Mucosa of descending colon (tissue), 3 donors: ENCODE measurements around the gene SUGP1. TPM values are rescaled to one million over a fixed set of nuclear protein-coding genes. Genes with fewer than 3 reads are reported as not detected.

Experiments
- ATAC-seq: fragments of 200-7000 bp; cut with Tn5 transposase; one replicate; pipeline ENCODE4 v1.9.1; 2020; ENCODE audit warnings: mild to moderate bottlenecking, moderate library complexity
- DNase-seq, 3 donors: peaks; one replicate each; pipeline ENCODE4 v3.0.0-alpha.2; 2020
- H3K36me3 ChIP-seq: fragments of 200-600 bp; one replicate; pipeline ENCODE4 v1.8.0; 2021; ENCODE audit warnings: low read depth, mild to moderate bottlenecking
- H3K4me1 ChIP-seq: fragments of 200-600 bp; one replicate; pipeline ENCODE4 v1.8.0; 2021; ENCODE audit warnings: low read depth, mild to moderate bottlenecking
- H3K4me3 ChIP-seq: fragments of 200-600 bp; one replicate; pipeline ENCODE4 v1.8.0; 2021; ENCODE audit warnings: mild to moderate bottlenecking
- H3K9me3 ChIP-seq: fragments of 200-600 bp; one replicate; pipeline ENCODE4 v1.8.0; 2021; ENCODE audit warnings: mild to moderate bottlenecking
- CTCF ChIP-seq: fragments of 200-600 bp; IDR thresholded peaks from one replicate; pipeline ENCODE4 v1.8.0; 2022; ENCODE audit warnings: antibody characterized with exemption, mild to moderate bottlenecking
- intact Hi-C, 2 donors: fragments of 100-400 bp; cut with DNase I in 1 of 2; cut with micrococcal nuclease in 1 of 2; formaldehyde crosslinking; loops; one replicate each; pipeline versions ENCODE4 v1.11.0 to v1.11.1; 2022; cut with DNase I, micrococcal nuclease
- total RNA-seq, 3 donors: library from RNA; stranded (reverse); fragmentation: NEBNext Ultra II Directional in 2 of 3; extraction: Animal tissue kit (Norgen Biotek cat#: 25700) in 2 of 3; gene quantifications; one replicate each; pipeline versions ENCODE4 v1.2.1 to v1.2.4, GENCODE V29; 2021 to 2023
- donor health status: DM: no; HTN: no; CAD: no; lungs with moderate emphysema.
- donor health status: DM: no; HTN: no; CAD: no.
- donor health status: DM: no; HTN: yes; CAD: no.

SUGP1 gene
- total RNA-seq, 3 donors from 2014 or later, result 41.0 to 46.7 (median 45.9) TPM

GRCh38 chr19:19260417-19261214 is 59.7 kb downstream of the SUGP1 start:
- ATAC-seq, result no peak
- no peak for DNase-seq
- no peaks in the 10 kb centered on the region for H3K4me1 ChIP-seq
- TF ChIP-seq CTCF, result no peak
- H3K9me3 ChIP-seq, result no peaks in the 10 kb centered on the region
- intact Hi-C loops, result no loop called here
- no peaks in the 10 kb centered on the region for H3K36me3 ChIP-seq
- H3K4me3 ChIP-seq, result no peak overlapping the region

DNA sequence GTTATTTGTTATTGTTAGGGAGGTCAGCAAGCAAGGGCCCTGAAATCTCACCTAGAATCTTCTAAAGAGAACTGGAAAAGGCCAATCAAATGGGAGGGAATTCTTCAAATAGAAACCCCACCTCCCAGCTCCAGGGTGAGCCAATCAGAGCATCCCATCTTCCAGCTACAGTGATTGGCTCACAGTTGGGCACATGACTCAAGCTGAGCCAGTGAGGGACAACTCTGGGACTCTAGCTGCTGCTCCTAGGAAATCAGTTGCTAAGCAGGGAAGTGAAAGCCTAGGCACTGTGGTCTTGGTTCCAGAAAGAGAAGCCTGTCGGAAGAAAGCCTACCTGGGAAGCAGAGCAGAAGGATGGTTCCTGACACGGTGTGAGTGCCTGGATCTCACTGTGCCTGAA is 60.6 kb downstream of the SUGP1 start:
- no peak overlapping the region for H3K4me3 ChIP-seq
- H3K9me3 ChIP-seq, result no peaks in the 10 kb centered on the region
- no peak for DNase-seq
- intact Hi-C loops, result no loop called here
- no peaks in the 10 kb centered on the region for H3K4me1 ChIP-seq
- H3K36me3 ChIP-seq, result no peaks in the 10 kb centered on the region
- peak; percentile 68 for ATAC-seq
- no peak for TF ChIP-seq CTCF

- TF ChIP-seq CTCF, result no peak
- ATAC-seq (no peak), DNase-seq (no peak)
- Histone ChIP-seq H3K9me3 (no peaks in the 10 kb centered on the region), H3K4me3 (no peak overlapping the region), H3K4me1 (no peaks in the 10 kb centered on the region), H3K36me3 (no peaks in the 10 kb centered on the region)
- intact Hi-C loops, result no loop called here
Measured at GRCh38 chr19:19258589-19259338, 61.5 kb downstream of the SUGP1 start.

GRCh38 chr19:19257836-19258588 is 62.3 kb downstream of the SUGP1 start:
- no peak for TF ChIP-seq CTCF
- no peak overlapping the region for H3K4me3 ChIP-seq
- DNase-seq, result no peak
- no peaks in the 10 kb centered on the region for H3K4me1 ChIP-seq
- no peaks in the 10 kb centered on the region for H3K9me3 ChIP-seq
- intact Hi-C loops, result no loop called here
- H3K36me3 ChIP-seq, result no peaks in the 10 kb centered on the region
- no peak for ATAC-seq

DNA sequence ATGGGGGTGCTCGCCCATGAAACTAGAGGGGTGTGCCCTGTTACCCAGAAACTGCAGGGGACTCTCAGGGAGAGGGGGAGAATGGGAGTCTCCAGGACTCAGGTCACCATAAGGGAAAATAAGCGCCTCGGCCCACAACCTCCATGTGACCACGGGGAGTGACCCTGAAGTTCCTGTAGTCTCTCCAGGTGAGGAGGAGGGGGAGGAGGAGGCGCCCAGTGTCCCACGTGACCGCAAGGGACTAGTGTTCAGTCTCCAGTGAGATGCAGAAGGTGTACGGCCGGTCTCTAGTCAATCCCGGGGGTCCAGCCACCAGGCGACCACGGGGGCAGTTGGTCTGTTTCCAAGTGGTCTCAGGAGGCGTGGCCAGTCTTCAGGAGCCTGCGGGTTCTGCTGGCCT is 63.2 kb downstream of the SUGP1 start:
- ATAC-seq (no peak), DNase-seq (no peak)
- no peaks in the 10 kb centered on the region for H3K36me3 ChIP-seq
- H3K4me1 ChIP-seq, result no peaks in the 10 kb centered on the region
- no peak overlapping the region for H3K4me3 ChIP-seq
- intact Hi-C loops, result no loop called here
- no peaks in the 10 kb centered on the region for H3K9me3 ChIP-seq
- no peak for TF ChIP-seq CTCF
